CD4-positive, alpha-beta T cell treated with Interleukin-21 for 1 hour (primary cell): ENCODE results near the gene DRD5.
A peak's percentile ranks its signal among the peaks of the same experiment; 100 is the strongest.
"Not testable (repeated sequence)": the region's sequence is repeated elsewhere in the genome, so short reads cannot be mapped to it uniquely, and the experiment has no call there.

Source experiments
- DNase-seq: peaks from one replicate; pipeline ENCODE4 v3.0.0-alpha.2; 2020

Gene DRD5

DNA sequence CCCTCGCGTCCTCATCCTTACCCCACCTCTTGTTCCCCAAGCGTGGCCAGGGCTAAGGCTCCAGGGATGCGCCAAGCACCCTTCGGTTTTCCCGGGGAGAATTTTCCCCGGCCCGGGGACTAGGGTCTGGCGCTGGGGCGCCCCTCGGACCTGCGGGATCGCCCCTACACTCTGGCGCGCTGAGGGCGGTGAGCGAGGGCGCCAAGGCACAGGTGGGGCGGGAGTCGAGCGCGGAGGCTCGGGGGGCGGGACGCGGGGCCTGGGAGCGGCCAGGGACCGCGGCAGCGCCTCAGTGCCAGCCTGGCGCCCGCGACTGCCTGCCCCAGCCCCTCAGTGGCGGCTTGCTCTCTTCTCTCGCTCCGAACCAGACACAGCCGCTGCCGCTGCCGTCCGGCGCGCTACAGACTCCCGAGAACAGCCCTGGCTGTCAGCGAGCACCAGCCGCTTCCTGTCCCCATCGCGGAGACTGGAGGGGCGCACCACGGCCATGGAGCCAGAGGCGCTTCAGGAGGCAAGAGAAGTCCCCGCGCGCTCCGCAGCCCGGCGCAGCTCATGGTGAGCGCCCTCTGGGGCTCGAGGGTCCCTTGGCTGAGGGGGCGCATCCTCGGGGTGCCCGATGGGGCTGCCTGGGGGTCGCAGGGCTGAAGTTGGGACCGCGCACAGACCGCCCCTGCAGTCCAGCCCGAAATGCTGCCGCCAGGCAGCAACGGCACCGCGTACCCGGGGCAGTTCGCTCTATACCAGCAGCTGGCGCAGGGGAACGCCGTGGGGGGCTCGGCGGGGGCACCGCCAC lies at the start of gene DRD5:
DRD5 (plus strand) TSS at position 292 of the 793 bp plus-strand sequence; CDS start at position 688, 396 bp downstream.
- no peak for DNase-seq

DNA sequence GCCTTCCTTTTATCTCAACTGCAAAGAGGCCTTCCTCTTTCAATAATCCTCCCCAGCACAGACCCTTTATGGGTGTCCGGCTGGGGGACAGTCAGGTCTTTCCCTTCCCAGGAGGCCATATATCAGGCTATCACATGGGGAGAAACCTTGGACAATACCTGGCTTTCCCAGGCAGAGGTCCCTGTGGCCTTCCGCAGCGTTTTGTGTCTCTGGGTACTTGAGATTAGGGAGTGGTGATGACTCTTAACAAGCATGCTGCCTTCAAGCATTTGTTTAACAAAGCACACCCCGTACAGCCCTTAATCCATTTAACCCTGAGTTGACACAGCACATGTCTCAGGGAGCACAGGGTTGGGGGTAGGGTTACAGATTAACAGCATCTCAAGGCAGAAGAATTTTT lies 49.2 kb upstream of the DRD5 start:
- DNase-seq: not testable (repeated sequence)

DNA sequence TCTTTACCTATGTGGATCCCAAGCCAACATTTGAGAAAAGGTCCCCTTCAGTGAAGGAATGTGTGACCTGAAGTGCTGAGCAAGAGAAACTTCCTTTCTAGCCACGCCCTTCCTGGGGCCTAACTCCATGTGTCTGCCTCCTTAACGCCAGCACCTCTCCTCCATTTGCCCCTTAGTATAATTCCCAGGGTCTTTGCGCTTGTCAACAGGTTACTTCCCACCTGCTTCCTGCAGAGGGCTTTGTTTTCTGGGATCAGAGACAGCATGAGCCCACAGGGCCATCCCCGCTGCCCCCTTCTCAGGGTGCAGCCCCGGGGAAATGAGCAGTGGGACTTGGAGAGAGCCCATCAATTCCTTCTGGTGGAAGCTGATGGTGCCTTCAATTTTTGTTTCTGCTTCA lies 45.9 kb upstream of the DRD5 start:
- DNase-seq: no peak

DNA sequence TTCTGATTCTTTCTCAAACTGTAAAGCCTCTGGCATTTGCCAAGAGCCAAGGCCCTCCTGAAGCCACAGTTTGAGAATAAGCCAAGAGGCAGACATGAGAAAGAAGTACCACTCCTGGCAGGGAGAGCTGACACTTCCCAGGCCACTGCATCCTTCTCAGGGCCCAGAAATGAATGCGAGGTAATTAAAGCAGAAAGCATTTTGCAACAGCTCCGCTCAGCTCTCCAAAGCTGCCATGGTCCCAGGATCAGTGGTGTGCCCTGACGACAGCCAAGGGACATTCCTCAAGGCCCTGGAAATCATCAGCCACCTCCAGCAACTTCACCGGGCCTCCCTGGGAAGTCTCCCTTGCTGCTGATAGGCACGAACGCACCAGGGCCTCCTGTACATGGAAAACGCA lies 44.2 kb upstream of the DRD5 start:
- not testable (repeated sequence) for DNase-seq

DNA sequence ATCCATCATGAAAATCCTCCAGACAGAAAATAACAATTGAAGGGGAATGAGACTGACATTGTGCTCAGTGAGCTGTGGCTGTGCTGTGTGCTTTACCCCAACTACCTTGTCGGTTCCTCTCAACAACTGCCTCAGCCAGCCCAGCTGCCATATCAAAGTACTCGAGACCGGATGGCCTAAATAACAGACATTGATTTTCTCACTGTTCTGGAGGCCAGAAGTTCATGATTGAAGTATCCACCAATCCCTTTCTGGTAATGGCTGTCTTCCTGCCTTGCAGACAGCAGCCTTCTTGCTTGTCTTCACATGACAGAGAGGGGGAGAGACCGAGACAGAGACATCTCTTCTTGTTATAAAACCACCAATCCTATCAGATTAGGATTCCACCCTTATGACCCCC lies 37.6 kb upstream of the DRD5 start:
- not testable (repeated sequence) for DNase-seq

DNA sequence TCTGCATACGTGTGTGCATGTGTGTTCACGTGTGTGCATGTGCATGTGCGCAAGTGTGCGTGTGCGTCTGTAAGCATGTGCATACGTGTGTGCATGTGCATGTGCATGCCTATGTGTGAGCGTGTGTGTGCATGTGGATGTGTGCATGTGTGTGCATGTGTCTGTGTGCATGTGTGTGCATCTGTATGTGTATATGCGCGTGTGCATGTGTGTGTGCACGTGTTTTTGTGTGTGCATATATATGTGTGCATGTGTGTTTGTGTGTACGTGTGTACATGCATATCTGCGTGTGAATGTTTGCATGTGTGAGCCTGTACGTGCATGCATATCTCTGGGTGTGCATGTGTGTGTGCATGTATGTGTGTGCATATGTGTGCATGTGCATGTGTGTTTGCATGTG lies 35.7 kb upstream of the DRD5 start:
- no peak for DNase-seq

DNA sequence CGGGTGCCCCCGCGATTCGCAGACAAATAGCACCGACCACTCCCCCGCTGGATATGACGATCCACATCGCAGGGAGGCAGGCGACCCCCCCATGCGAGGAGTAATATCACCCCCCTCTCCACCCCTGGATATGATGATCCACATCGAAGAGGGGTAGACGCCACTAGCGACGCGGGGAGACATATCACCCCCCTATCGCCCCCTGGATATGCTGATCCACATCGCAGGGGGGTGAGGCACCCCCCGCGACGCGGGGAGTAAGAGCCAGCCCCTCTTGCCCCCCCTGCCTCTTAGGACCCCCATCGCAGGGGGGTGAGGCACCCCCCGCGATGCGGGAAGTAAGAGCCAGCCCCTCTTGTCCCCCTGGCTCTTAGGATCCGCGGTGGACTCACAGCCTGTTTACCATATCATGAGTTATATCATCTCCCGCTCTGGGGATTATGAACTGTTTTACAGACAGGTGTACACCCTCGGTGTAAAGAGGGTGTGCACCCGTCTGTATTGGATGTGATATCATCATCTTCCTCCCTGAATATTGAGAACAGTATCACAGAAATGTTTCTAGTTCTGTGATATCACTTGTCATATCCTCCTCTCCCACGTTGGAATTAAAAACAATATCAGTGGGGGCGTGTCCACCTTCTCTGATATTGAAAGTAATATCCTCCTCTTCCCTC lies 22.7 kb upstream of the DRD5 start:
- no peak for DNase-seq

DNA sequence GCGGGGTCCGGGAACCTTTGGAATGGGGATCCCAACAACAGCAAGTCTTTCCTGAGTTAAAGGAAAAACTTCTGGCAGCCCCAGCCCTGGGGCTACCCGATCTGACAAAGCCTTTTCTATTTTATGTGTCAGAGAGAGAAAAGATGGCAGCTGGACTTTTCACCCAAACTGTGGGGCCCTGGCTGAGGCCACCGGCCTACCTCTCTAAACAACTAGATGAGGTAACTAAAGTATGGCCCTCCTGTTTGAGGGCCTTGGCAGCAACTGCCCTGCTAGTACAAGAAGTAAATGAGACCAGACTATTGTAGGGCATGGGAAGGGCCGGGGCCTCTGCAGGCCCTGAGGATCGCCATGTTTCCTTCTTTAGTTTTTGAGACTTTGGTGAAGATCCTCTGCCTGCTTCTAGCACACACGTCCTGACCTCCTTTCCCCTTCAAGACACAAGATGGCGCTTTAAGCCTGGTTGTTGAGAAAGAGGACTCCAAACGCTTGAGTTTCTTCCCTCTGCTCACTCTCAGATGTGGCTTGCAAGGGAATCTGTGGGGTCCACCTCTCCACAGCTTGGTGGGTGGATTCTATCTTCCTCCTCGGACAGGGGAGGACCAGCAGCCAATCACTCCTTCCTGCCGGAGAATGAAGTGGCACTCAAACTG lies 18.5 kb upstream of the DRD5 start:
- DNase-seq: peak; percentile 43

DNA sequence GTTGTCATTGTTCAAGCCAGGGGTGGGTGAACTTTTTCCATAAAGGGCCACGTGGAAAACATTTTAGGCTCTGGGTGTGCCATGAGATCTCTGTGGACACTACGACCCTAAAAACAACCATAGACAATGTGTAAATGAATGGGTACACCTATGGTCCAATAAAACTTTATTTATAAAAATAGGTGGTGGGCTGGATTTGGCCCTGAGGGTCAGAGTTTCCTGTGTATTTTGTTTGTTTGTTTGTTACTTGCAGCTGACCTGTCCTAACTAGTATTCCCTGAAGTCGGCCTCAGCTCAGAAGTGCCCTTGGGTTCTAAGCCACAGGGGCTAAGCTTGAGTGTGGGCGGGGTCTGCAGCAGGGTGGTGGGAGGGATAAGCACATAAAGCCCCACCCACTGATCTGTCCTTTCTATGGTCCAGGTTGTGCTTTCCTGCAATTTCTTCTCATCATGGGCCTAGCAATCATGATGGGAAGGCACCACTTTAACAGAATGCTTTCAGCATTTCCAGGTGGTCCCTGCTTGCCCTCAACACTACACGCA lies 17.2 kb upstream of the DRD5 start:
- DNase-seq: no peak

DNA sequence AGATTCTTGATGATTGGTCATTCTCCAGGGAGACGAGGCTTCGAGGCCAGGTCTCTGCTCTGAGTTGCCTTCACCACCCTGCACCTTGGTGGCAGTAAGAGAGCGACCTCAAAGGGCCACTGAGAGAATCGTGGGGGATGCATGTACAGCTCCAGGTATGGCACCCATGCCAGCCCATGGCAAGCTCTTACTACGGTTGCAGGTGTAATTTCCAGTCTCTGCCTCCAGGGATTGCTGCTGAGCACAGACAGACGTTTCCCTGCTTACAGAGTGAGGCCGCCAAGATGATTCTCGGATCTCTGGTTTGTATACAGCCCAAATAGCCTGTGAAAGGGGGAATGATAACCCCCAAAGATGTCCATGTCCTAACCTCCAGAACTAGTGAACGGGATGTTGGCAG lies 16.3 kb upstream of the DRD5 start:
- DNase-seq: no peak

DNA sequence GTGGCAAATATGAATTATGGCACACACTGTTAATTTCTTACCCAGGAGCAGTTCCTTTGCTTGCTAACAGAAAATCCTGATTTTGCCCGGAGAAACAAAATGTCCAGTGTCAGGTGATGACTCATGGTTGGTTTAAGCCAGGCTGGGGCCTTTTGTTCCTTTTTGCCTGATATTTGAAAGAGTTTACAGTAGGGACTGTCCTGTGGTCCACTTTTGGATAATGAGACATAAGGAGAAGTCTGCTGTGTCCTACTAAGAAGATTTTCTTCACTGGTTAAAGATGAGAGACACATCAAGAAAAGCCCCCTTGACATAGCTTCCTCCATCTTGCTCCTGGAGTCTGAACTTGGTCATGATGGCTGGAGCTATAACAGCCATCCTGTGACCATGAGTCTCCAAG lies 12.1 kb upstream of the DRD5 start:
- no peak for DNase-seq

DNA sequence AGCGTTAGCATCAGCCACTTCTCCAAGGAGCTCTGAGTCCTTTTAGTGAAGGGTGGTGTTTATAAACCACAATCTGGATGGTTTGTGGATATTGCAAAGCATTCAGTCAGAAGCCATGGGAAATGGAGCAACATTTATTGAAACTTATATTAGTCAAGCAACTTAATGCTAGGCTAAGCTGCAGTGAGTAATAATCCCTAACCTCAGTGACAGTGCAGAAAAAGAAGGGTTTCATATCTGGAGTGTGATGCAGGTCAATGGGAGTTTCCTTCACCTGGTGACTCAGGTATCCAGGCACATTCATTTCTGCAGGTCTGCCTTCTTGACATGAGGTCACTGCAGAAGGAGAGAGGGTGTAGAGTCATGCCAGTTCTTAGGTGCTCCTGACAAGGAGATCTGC lies 10.4 kb upstream of the DRD5 start:
- no peak for DNase-seq

DNA sequence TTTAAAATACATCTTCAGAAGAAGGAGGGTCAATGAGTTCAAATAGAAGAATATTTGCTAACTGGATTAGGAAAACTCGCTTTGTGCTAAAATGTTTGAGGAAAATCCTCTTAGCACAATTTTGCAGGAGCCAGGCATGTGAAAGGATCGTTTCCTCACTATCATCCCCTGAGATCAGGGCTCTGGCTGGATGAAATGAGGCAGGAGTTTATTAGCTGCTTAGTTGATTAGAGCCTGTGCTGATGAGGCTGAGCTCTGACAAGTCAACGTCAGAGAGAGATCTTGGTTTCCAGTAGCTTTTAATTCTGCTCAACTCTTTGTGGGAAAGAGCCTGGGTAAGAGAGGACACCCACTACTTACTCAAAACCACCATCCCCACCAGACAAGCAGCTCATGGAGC lies 8.0 kb upstream of the DRD5 start:
- no peak for DNase-seq

DNA sequence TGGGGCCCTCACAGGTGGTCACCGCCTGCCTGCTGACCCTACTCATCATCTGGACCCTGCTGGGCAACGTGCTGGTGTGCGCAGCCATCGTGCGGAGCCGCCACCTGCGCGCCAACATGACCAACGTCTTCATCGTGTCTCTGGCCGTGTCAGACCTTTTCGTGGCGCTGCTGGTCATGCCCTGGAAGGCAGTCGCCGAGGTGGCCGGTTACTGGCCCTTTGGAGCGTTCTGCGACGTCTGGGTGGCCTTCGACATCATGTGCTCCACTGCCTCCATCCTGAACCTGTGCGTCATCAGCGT lies 652 bp downstream of the DRD5 start:
- no peak for DNase-seq

DNA sequence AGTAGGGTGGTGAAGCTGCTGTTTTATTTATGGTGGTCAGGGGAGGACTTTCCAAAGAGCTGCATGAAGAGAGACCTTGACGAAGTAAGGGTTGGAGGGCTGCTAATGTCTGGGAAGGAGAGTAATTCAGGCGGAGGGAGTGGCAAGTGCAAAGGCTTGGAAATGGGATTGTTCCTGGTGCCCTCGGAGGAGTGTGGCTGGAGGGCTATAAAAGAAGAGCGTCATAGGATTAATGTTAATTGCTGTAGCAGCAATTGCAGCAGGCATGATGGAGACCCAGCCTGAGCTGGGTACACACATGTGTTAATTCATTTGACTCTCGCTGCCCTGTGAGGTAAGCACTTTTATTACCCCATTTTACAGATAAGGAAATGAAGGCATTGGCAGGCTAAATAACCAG lies 4.5 kb downstream of the DRD5 start:
- DNase-seq: not testable (repeated sequence)

DNA sequence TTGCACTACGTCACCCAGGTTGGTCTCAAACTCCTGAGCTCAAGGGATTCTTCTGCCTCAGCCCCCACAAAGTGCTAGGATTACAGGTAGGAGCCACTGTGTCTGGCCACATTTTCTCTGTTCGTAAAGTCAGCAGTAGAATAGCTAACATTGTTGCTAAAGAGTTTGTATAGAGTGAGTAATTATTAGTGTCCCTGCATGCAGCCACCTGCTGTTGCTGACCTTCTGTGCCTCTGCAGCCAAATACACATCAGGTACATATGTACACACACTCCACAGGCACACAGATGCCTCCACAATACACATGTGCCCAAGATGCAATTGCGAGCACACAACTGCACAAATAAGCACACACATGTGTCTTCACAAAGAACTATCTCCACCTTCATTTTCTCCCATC lies 10.9 kb downstream of the DRD5 start:
- no peak for DNase-seq

DNA sequence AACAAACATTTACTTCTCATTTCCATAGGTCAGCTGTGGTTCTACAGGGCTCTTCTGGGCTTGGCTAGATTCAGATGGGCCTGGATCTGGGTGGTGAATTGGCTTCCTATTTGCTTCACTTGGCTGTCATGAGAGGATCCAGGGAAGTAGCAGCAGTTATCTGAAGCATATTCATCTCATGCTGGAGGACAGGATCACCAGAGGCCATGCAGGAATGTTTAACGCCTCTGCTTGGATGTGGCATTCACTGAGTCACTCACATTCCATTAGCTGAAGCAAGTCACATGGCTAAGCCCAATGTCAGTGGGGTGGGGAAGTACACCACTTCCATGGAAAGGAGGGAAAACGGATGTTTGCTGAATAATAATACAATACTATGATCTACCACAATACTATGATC lies 15.2 kb downstream of the DRD5 start:
- DNase-seq: not testable (repeated sequence)

DNA sequence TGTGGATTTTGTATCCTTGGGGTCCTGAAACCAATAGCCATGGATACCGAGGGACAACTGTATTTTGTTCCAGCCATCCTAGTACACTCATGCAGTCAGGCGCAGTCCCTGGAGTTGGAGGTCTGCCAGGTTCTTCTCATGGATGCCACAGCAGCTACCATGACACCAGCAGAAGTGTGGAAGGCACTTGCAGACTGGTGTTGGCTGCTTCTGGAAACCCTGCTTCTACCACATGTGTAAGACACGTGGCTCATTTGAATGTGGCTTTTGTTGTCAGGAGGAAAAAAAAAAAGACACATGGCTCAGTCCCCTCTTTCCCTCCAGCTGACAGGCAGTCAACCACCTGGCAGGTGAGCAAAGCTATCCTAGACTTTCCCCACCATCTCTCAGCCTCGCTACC lies 19.4 kb downstream of the DRD5 start:
- no peak for DNase-seq

DNA sequence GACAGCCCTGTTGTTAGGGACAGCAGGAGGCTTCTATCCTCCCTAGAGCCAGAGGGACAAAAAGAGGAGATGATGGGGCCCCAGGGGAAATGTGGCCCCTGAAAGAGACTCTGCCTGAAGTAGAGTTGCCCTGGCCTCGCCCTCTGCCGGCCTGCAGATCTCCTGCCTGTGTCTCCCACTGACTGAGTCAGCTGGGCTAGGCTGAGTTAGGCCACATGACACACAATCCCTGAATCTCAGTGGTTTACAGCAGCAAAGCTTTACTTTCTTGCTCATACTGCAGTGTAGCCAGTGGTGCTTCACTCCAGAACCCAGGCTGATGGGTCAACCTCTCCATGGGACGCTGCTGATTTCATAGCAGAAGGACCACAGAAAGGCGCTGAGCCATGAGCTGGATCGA lies 23.5 kb downstream of the DRD5 start:
- DNase-seq: no peak

DNA sequence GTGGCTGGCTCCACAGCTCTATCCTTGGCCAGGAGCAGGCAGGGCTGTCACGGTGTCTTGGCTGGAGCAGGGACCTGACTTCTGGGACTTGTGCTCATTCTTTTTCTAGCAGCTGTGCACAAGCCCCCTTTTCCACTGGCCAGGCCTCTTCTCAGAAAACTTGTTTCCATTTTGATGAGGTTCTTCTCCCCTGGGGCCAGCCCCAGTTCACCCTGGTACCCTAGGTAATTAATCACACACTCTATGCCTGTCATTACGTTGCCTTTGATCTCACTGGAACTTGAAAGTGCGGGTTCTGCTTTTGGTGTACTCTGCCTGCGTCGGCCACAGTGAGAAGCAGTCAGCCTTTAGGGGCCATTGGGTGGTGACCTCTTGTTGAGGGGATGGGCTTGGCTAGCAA lies 26.6 kb downstream of the DRD5 start:
- DNase-seq: no peak

DNA sequence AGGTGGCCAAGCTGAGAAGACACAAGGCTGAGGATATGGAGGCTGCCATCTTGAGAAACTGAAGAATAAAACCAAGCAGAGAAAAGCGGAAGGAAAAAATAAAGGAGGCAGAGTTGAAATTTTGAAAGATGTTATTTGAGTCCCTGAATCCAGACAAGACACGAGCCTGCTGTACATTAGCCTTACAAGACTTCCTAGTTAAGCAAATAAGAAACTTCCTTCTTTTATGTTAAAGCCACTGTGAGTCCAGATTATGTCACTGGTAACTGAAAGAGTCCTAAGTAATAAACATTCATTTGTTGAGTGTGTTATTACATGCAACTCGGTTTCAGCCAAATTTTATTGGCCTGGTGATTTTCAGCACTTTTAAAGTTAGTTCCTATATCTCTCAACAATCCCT lies 30.4 kb downstream of the DRD5 start:
- no peak for DNase-seq

DNA sequence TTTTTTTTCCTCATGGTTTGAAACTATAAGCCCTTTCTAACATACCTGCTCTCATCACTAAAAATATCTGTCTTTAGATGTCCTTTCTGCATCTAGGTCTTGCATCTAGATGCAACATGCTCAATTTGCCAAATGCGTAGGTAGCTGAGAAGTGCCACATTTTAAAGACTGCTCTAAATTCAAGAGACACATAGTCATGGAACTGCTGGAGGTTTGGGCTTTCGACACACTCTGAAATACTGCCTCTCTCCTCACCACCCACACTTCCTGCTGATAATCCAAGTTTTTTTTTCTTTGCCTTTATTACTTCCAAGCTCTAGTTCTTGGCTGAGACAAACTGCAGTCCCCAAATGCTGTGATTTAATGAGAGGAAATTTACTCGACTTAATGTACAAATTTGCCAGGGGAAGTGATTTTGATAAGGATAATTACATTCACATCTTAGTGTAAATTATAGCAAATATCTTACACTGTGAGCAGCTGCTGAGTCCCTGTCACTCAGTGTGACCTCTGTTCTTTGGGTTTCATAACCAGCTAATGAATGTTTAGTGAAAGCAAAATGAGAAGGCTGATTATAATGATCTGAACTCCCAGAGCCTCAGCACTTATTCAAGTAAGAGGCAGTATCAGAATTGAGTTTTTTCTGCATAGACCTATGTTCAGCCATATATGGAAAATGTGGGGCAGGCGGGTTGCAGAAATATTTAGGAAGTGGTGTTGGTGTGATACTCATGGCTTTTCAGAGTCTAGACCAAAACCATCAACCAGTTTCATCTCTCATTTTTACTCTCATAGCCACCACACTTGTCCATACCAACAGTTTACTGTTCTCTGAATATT lies 31.3 kb downstream of the DRD5 start:
- no peak for DNase-seq

DNA sequence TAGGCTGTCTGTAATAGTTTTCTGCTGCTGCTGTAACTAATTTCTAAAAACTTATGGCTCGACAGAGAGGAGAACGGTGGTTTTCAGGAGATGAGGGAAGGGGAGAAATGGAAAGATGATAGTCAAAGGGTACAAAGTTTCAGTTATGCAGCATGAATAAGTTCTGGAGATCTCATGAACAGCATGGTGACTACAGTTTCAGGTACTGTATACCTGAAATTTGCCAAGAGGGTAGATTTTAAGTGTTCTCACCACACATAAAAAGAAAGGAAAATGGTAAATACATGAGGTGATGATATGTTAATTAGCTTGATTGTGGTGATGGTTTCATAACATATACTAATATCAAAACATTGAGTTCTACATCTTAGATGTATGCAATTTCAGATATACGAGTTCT lies 34.9 kb downstream of the DRD5 start:
- no peak for DNase-seq
